Measurements from ENCODE around the gene DNAI1.

DNAI1 gene

DNA sequence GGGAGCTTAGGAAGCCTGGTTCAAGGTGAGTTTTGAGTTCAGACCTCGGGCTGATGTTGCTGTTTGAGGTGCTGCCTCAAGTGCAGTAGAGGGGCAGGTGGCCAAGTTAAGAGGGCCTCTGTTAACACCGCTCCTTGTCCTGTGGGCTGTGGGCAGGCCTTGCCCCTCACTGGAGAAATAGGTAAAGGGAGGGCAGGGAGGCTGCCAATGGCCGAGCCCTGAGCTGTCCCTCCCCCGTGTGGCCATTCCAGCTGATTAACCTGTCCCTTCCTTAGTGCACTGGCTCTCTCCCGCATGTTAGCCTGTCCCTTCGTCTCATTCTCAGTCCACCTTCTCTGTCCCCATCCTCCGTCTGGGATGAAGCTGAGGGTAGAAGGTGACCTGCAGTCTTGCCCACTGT, 109.5 kb downstream of the DNAI1 start:
- DNase-seq (ENCODE audit: low read depth in 1 of 2, low spot score in 1 of 2): no peak

DNA sequence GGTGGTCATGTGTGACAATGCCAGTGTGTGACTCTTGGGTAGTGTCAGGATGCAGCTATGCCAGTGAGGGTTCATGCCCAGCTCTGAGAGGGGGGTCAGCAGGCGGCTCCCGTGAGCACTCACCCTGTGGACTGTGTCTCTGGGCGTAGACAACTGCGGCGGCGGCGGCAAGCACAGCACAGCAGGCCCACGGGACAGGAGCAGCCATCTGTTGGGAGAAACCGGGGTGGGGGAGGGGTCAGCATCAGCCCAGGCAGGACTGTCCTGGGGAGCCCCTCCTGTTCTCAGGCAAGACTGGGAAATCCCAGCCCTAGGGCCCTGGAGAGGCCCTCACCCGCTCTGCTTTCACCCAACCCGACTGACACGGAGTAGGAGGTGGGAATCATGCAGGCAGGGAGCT, 110.2 kb downstream of the DNAI1 start:
- Histone ChIP-seq H3K4me3 (replicated peaks; ENCODE audit: insufficient read depth, low read length) (no peak overlapping the region), H3K27me3 (ENCODE audit: insufficient read depth, poor library complexity, severe bottlenecking) (peaks cover 3% of the 10 kb centered on the region), H3K27ac (replicated peaks) (no peak overlapping the region)
- DNase-seq (ENCODE audit: low read depth in 1 of 2, low spot score in 1 of 2): no peak
- TF ChIP-seq, protein P1, sequence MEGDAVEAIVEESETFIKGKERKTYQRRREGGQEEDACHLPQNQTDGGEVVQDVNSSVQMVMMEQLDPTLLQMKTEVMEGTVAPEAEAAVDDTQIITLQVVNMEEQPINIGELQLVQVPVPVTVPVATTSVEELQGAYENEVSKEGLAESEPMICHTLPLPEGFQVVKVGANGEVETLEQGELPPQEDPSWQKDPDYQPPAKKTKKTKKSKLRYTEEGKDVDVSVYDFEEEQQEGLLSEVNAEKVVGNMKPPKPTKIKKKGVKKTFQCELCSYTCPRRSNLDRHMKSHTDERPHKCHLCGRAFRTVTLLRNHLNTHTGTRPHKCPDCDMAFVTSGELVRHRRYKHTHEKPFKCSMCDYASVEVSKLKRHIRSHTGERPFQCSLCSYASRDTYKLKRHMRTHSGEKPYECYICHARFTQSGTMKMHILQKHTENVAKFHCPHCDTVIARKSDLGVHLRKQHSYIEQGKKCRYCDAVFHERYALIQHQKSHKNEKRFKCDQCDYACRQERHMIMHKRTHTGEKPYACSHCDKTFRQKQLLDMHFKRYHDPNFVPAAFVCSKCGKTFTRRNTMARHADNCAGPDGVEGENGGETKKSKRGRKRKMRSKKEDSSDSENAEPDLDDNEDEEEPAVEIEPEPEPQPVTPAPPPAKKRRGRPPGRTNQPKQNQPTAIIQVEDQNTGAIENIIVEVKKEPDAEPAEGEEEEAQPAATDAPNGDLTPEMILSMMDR (IDR thresholded peaks at IDR 0.05; ENCODE audit: insufficient read depth, low read length): no peak
- TF ChIP-seq, protein P2, sequence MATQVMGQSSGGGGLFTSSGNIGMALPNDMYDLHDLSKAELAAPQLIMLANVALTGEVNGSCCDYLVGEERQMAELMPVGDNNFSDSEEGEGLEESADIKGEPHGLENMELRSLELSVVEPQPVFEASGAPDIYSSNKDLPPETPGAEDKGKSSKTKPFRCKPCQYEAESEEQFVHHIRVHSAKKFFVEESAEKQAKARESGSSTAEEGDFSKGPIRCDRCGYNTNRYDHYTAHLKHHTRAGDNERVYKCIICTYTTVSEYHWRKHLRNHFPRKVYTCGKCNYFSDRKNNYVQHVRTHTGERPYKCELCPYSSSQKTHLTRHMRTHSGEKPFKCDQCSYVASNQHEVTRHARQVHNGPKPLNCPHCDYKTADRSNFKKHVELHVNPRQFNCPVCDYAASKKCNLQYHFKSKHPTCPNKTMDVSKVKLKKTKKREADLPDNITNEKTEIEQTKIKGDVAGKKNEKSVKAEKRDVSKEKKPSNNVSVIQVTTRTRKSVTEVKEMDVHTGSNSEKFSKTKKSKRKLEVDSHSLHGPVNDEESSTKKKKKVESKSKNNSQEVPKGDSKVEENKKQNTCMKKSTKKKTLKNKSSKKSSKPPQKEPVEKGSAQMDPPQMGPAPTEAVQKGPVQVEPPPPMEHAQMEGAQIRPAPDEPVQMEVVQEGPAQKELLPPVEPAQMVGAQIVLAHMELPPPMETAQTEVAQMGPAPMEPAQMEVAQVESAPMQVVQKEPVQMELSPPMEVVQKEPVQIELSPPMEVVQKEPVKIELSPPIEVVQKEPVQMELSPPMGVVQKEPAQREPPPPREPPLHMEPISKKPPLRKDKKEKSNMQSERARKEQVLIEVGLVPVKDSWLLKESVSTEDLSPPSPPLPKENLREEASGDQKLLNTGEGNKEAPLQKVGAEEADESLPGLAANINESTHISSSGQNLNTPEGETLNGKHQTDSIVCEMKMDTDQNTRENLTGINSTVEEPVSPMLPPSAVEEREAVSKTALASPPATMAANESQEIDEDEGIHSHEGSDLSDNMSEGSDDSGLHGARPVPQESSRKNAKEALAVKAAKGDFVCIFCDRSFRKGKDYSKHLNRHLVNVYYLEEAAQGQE (IDR thresholded peaks at IDR 0.05; ENCODE audit: insufficient replicate concordance, low read depth): no peak
- TF ChIP-seq POLR2AphosphoS5 (IDR thresholded peaks at IDR 0.05; ENCODE audit: low read depth) (no peak), GABPA (IDR thresholded peaks at IDR 0.05; ENCODE audit: low read depth) (no peak), SPI1 (IDR thresholded peaks at IDR 0.05; ENCODE audit: borderline replicate concordance, low read depth) (no peak)

More for the DNA sequence above, 109.5 kb downstream of the DNAI1 start:
- TF ChIP-seq GABPA (IDR thresholded peaks at IDR 0.05; ENCODE audit: low read depth) (no peak), POLR2AphosphoS5 (IDR thresholded peaks at IDR 0.05; ENCODE audit: low read depth) (no peak), SPI1 (IDR thresholded peaks at IDR 0.05; ENCODE audit: borderline replicate concordance, low read depth) (no peak)
- TF ChIP-seq, protein P1 (IDR thresholded peaks at IDR 0.05; ENCODE audit: insufficient read depth, low read length): no peak
- TF ChIP-seq, protein P2 (IDR thresholded peaks at IDR 0.05; ENCODE audit: insufficient replicate concordance, low read depth): no peak
- no peak overlapping the region for H3K27ac ChIP-seq (replicated peaks)
- no peak overlapping the region for H3K4me3 ChIP-seq (replicated peaks; ENCODE audit: insufficient read depth, low read length)
- H3K27me3 ChIP-seq (ENCODE audit: insufficient read depth, poor library complexity, severe bottlenecking): peaks cover 3% of the 10 kb centered on the region

DNA sequence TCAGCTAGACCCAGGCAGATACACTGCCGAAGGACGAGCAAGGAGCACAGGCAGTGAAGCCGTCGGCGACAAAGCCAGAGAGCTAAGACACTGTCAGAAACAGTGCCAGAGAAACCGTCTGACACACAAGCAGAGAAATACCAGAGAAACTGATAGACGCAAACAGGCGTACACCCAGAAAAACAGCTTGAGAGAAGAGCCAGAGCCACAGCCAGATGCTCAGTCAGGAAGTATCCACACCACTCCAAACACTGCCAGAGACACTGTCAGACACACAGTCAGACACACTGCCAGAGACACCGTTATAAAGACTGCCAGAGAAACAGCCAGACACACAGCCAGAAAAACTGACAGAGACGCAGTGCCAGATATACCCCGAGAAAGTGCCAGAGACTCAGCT, 111.8 kb downstream of the DNAI1 start:
- Histone ChIP-seq H3K27ac (replicated peaks) (no peak overlapping the region), H3K4me3 (replicated peaks; ENCODE audit: insufficient read depth, low read length) (no peak overlapping the region), H3K27me3 (ENCODE audit: insufficient read depth, poor library complexity, severe bottlenecking) (peaks cover 11% of the 10 kb centered on the region)
- TF ChIP-seq GABPA (IDR thresholded peaks at IDR 0.05; ENCODE audit: low read depth): no peak
- TF ChIP-seq, protein P2 (IDR thresholded peaks at IDR 0.05; ENCODE audit: insufficient replicate concordance, low read depth): no peak
- no peak for TF ChIP-seq SPI1 (IDR thresholded peaks at IDR 0.05; ENCODE audit: borderline replicate concordance, low read depth)
- TF ChIP-seq, protein P1 (IDR thresholded peaks at IDR 0.05; ENCODE audit: insufficient read depth, low read length): no peak
- no peak for TF ChIP-seq POLR2AphosphoS5 (IDR thresholded peaks at IDR 0.05; ENCODE audit: low read depth)
- DNase-seq (ENCODE audit: low read depth in 1 of 2, low spot score in 1 of 2): no peak
